DMS153 (cell line): ENCODE data around the gene PMS1.
A peak's percentile ranks its signal among the peaks of the same experiment; 100 is the strongest.
"Not testable (repeated sequence)": the region's sequence is repeated elsewhere in the genome, so short reads cannot be mapped to it uniquely, and the experiment has no call there.

Experiments
- DNase-seq: peaks from one replicate; lab custom pipeline; 2025; lab: John Stamatoyannopoulos, UW

Gene PMS1

DNA sequence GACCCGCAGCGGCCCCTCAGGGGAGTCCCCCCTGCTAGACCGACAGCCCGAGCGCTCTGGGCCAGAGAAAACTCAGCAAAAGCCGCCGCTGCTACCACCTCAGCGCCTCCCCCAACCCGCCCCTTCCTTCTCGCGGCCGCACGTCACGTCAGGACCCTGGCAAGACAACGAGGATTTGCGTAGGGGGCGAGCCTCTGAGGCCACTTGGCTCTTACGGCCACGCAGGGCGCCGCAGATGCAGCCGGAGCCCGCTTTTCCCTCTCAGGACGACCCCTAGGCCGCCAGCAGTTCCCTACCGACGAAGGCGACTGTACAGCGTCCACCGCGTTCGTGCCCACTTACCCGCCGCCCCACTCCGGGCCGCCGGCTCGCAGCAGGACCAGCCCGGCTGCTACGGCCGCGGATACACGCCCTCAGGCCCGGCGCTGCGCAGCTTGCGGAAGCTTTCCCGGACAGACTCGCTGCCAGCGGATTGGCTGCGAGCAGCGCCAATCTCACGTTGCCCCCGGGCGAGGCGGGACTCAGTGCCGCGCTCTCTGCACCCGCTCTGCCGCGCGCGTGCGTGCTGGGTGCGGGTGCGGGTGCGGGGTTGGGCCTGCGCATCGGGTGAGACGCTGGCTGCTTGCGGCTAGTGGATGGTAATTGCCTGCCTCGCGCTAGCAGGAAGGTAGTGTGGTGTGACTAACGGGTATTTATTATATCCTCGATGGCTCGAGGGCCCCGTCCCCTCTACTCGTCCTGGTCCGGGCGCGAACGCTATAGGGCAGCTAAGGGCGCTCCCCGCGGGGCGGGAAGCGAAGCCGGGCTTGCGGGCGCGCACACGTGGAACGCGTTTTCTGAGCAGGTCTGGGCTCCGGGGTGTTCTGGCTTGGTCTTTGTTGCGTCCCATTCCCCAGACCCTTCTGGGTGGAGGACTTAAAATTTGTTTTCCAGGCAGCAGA lies at the start of gene PMS1, which contains the start of gene ORMDL1:
Gene PMS1, plus strand, starts transcription at position 524 of the 941 bp plus-strand sequence. CDS start 7,360 bp downstream, outside the sequence.
Gene ORMDL1, minus strand, starts transcription at position 413 of the 941 bp plus-strand sequence. CDS start 1,744 bp downstream, outside the sequence.
- peak; percentile 90 for DNase-seq

DNA sequence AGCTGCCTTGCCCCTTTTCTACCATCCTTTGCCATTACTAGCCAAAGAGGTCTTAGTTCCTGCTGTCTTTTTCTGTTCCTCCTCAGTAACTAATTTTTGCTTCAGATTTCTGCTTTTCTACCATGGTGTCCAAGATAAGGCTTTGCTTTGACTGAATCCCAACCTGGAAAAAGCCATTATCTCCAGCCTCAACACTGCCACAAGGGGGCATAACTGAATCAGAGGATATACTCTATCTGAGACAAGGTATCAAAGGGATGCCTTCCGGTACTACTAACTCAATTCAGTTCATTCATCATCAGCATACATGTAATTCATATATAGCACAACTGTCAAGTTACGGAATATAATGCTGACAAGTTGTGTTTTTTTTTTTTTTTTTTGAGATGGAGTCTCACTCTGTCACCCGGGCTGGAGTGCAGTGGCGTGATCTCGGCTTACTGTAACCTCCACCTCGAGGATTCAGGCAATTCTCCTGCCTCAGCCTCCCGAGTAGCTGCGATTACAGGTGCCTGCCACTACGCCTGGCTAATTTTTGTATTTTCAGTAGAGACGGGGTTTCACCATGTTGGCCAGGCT lies 33.1 kb upstream of the PMS1 start:
- peak; percentile 1 for DNase-seq

DNA sequence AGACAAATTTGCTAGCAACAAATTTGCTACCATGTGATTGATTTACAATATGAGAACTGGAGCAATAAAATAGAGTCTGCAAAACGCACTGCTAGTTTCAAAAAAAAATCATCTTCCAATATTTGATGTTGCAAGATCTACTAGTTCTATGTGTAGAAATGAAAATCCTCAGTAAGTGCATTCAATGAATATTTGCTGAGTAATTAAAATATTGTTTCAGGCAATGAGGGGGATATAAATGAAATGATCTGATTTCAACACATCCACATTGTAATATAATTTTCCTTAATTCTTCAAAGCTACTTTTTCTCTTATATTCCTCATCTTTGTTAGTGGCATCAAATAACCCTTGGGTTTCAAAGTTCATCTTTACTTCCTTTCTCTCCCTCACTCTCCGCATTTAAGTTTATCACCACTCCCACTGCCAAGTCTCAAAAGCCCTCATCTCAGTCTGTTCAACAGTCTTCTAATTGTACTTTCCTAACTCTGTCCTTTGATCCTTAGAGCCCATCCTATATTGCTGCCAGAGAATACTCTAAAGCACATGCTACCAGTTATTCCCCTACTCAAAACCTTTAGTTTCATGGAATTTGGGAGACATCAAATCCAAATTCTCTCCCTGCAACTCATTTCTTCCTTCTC lies 27.8 kb upstream of the PMS1 start:
- DNase-seq: no peak

DNA sequence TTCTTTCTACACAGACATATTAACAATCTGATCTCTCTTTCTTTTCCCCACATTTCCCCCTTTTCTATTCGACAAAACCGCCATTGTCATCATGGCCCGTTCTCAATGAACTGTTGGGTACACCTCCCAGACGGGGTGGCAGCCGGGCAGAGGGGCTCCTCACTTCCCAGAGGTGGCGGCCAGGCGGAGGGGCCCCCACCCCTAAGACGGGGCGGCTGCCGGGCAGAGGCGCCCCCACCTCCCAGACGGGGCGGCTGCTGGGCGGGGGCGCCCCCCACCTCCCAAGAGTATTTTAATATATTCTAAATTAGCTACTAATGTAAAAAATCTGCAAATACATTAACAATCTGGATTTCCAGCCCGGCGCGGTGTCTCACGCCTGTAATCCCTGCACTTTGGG lies 24.1 kb upstream of the PMS1 start:
- DNase-seq: not testable (repeated sequence)

DNA sequence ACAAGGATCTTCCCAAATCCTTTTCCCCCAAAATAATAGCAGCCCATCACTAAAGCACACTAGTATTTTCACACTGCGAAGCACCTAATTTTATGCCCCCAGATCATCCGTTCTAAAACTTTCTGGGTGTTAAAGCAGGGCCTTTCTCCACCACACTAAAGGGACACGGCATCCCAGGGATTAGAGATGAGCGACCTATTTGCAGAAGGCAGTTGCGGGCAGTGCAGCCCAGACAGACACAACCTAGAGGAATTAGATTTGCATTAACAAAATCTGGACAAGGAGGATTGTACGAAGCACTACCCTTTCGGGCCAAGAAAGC lies 22.1 kb upstream of the PMS1 start:
- no peak for DNase-seq

DNA sequence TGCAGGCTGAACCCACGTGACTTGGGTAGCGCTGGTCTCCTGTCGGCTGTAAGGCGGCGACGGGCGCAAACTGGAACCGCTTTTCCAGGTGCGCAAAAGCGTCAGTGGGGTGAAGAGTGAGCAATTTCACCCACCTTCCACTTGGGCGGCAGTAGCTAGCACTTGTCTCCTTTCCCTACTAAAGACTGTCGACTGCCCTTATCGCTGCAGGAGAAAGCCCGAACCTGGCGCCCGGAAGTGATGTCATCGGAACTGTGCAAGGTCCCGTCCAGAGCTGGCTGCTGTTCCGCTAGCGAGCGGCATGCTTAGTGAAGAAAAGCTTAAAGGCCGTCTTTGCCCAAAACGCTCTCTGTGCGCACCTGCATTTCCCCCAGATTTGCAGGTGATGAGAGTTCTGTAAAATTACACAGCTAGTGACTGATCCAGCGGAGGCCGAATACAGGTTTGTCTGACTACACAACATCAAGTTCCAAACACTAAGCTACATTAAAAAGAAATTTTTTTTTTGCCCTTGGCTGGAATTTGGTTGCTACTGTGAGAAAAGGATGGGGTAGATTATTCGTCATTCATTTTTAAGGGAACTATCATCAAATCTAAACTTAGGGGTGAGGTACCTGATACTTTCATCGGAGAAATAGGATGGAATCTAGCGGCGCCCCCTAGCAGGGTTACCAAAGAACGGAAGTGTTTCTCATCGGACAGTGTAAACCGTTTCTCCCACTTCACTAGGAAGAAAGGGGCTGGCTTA lies 21.5 kb upstream of the PMS1 start, which contains the start of gene OSGEPL1:
Gene OSGEPL1, minus strand, starts transcription at position 242 of the 748 bp plus-strand sequence. CDS start 1,152 bp downstream, outside the sequence.
- peak; percentile 95 for DNase-seq

DNA sequence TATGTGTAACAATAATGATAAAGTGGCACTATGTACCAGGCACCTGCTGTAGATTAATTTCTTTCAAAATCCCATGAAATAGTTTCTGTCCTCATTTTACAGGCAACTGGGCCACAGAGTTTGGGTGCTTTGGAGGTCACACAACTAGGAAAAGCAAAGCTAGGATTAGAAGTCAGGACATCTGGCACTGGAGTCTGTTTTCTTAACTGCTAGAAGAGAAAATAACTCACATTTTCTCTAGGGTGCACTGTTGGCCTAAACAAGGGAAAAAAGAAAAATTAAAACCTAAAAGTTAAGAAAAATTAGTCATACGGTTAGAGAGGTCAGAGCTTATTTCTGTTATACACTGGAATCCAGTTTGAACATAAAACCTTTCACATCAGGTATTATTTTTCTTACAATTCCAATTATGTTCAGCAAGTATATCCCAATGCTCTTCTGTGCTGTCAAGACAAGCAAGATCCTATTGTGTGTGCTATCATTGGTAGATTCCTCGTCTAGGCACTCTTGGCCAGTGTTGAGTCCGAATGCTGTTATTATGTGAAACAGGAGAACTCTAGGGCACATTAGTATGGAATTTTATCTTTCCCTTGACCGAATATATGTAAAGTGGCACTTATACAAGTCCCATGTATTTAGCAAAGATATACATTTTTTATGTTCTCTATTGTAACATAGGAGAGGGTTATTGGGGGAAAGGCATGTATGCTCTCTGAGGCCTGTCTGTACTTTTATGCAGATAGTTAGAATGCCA lies 20.2 kb upstream of the PMS1 start:
- no peak for DNase-seq

DNA sequence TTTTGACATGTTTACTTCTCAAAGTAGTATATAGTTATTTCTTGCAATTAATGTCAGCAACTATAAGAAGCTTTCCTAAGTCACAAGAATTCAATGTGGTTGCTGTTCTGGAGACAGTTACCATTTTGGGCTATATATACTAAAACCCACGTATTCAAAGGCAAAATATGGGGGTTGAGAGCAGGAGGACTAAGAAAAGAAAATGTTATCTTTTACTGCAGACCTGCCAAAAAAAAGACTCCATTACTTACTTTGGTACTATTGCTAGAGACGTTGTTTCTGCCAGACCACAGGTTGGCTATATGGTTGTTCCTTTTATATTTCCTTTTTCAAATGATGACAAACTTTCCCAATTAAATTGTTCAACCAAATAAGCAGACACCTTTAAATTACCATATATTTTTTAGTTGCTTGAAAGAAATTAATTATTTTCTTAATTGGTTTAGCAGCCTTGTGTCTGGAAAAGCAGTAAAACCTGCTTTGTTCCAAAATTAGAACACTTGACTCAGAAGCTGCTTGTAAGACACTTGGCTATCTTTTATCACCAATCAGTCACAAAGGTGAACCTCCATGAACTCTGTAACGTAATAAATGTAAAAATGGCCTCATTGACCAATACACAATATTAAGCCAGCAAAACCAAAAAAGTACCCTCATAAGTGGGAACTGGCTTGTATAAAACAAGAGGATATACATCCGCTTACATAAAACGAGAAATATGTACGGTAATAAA lies 13.5 kb upstream of the PMS1 start:
- no peak for DNase-seq

DNA sequence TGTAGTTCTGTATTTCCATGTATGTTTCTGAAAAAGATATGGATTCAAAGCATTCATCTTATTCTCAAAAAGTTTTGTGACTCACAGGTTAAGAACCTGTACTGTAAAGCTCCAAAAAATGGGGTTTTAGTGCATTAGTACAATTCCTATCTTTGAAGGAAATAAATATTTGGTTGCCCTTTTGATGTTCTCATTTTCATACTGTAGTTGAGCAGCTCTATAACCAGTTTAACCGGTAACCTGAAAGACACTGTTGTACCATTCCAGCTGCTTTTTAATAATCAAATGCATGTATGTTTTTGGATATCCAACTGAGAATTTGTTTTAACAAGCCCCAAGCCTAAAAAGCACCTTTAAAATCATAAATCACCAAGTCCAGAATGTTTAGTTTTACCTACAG lies 12.0 kb upstream of the PMS1 start:
- no peak for DNase-seq

DNA sequence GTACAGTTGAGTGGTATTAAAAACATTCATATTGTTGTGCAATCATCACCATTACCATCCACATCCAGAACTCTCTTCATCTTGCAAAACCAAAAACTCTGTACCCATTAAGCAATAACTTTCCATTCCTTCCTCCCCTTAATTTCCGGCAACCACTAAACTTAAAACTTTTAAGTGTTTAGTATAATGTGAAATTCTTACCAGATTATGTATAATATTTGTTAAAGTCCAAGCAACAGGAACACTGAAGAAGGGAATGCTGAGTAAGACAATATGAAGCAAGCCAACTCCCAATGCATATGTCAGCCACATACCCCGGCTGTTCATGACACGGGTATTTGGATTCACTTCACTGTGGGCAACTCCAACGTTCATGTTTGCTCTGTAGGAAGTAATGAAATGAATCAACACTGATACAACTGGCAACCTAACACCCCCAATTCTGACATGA lies 2.0 kb upstream of the PMS1 start:
- DNase-seq: no peak

DNA sequence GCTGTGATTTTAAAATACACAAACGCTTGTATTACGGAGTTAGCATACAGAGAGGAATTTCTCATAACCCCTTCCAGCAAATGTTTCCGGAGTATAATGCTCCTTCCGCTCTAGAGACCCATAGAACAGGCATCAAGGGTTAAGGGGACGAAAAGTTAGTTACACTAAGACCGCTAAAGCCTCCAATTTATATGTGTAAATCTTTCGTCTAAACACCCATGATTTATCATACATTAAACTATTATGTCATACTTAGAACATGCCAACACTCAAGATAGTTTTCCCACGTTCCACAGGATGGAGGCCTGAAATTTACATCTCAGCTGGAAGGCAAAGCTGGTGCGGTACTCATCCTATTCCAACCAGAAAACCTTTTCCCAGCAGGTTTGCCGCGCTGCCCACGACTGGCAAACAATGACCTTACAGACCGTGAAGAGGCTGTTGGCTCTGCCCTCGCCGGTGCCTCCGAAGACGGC lies 761 bp upstream of the PMS1 start:
- DNase-seq: no peak

DNA sequence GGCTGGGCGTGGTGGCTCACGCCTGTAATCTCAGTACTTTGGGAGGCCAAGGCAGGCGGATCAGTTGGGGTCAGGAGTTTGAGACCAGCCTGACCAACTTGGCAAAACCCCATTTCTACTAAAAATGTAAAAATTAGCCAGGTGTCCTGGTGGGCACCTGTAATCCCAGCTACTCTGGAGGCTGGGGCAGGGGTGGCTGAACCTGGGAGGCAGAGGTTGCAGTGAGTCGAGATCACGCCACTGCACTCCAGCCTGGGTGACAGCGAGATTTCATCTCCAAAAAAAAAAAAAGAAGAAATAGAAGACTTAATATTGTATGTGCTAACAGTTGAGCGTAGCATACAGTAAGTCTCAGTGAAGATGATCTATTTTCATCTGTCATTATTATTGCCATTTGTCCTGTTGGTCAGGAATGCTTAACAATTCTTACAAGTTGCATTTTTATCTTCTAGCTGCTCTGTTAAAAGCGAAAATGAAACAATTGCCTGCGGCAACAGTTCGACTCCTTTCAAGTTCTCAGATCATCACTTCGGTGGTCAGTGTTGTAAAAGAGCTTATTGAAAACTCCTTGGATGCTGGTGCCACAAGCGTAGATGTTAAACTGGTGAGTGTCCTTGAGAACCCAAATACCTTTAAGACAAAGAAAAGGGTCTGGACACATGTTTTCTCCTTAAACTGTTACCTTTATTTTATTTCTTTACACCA lies 7.2 kb downstream of the PMS1 start:
- DNase-seq: no peak

DNA sequence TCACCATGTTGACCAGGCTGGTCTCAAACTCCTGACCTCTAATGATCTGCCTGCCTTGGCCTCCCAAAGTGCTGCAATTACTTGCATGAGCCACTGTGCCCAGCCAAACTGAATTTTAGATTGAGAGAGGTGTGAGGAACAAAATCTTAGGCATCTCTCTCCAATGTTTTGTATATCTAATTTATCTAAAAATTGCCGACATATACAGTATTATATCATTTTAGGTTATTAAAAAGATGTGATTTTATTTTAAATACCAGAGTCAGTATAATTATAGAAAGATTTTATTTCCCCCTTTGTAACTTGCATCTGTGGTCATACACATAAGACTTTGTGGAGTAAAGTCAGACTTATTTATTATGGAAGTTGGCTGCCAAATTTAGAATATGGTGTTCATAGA lies 10.1 kb downstream of the PMS1 start:
- no peak for DNase-seq

DNA sequence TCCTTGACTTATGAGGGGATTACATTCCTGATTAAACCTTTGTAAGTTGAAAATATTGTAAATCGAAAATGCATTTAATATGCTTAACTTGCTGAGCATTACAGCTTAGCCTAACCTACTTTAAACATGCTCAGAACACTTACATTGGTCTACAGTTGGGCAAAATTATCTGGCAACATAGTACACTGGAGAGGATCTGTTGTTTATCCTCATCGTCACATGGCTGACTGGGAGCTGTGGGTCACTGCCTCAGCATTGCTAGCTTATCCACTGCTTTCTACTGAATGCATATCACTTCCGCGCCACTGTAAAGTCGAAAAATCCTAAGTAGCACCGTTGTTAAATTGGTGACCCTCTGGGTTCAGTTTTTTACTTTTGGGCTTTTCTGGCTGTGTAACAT lies 13.7 kb downstream of the PMS1 start:
- DNase-seq: no peak

DNA sequence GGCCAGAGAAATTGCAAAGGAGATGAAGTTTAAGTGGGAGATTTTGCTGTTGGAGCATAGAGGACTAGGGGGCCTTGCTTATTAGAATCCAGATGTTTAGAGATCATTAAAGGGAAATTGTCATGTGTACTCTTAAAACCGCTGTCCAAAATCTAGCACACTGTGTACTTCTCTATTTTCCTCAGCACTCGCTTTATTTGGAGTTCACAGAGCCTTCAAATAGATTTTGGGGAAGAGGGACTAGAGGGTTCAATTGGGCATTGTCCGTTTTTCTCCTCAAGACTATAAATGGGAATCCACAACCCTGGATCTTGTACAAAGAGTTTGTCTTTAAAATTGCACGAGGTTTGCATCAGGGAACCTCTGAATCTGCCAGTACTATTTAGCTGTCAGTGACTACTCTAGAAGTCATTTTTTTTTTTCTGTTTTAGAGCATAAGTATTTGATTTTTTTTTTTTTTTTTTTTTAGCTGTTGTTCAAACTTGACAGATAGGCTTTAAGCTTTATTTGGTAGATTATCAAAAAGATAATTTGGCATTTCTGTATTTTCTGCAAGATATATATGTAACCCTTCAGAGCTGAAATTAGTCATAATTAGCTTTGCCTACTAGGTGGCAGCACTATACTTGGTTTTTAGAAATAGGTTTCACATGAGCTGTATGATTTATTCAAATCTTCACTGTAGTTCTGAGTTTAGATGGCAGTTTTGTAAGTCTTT lies 14.2 kb downstream of the PMS1 start:
- DNase-seq: no peak

DNA sequence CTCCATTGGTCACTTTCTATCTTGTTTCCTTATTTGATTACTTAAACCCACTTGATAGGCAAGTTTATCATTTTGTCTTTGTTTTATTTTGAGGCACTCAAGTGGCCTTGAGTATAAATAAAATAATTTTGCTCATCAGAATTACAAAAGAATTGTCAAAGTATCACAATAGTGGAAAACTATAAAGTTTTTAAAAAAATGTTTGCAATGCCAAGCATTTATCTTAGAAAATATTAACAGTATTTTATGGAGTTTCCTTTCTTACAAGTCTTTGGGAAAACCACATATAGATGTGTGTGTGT lies 14.7 kb downstream of the PMS1 start:
- no peak for DNase-seq

DNA sequence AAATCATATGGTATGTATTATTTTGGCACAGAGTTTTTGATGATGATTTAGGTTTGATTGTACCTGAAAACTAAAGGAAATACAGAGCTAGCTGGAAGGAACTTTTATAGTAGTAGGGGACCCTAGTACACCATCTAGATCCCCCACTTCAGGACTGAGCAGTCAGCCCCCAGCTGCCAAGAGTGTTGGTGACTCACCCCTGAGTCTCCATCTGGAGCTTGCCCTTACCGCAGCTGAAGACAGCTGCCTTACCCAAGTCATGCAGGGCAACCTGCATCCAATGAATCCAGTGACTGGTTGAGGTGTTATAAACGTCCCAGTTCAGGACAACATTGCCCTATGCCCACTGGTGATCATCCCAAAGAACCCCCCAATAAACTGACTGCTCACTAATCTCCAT lies 15.3 kb downstream of the PMS1 start:
- DNase-seq: no peak

DNA sequence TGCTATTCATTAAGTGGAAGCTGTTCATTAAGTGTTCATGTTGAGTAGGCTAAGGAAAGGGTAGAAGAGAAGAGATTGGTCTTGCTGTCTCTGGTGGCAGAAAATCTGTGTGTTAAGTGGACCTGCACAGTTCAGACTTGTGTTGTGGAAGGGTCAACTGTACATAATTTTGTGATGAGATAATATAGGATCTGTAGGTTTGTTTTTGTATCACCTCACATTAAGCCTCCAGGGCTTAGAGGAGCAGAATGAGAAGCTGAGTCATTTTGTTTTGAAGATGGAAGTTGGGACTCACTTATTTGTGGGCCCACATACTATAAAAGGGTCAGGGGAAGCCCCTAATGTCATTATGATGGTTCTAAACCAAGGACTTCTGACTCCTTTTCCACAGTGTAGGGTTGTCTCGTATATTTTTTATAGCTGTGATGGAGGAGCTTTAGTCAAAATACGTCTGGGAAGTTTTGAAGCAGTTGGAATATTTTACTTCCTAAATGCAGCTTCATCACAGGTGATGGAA lies 18.2 kb downstream of the PMS1 start:
- DNase-seq: no peak

DNA sequence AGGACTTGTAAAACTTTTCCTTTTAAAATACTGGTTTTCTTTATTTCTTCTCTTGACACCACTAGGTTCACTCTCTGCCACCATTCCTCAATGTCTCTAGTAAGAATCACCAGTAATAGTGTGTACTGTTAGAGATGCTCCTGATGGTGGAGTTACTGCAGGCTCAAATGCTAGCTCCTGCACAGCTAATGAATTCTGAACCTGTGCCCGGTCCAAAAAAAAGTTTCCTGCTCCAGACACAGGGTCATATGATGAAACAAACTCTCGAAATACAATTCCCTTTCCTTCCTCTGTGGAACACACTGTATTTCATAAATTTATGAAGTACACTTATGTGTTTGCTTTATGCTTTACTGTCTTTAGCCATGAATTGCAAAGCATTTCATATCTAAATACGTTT lies 19.2 kb downstream of the PMS1 start:
- DNase-seq: no peak
